ENCODE results near the gene GATM. TPM values are rescaled to one million over a fixed set of nuclear protein-coding genes. Genes with fewer than 3 reads are reported as not detected.

The GATM gene
- total RNA-seq, 1 experiment from 2014 or later: 9.5 TPM

GRCh38 chr15:45424429-45424828, 46.1 kb upstream of the GATM start:
- H3K9me3 ChIP-seq (ENCODE audit: low read depth, low read length, poor library complexity, severe bottlenecking): no peaks in the 10 kb centered on the region
- H3K4me1 ChIP-seq (ENCODE audit: insufficient read depth, low read length, poor library complexity, severe bottlenecking): no peaks in the 10 kb centered on the region
- H3K27ac ChIP-seq (ENCODE audit: low read depth, low read length, poor library complexity, severe bottlenecking): no peak overlapping the region
- TF ChIP-seq CTCF (conservative IDR thresholded peaks at IDR 0.05; ENCODE audit: low read depth, low read length): no peak
- no peak for TF ChIP-seq EZH2 (IDR thresholded peaks at IDR 0.05; ENCODE audit: borderline replicate concordance, low read depth, low read length, poor library complexity, severe bottlenecking)
- intact Hi-C loops (cut with micrococcal nuclease; ENCODE audit: unreplicated experiment): no loop called here
- no peak overlapping the region for H3K4me3 ChIP-seq (ENCODE audit: low read depth, low read length, poor library complexity, severe bottlenecking)
- DNase-seq (ENCODE audit: low spot score): no peak
- BruUV-seq (replicated peaks): no TSS peak
- H3K27me3 ChIP-seq (replicated peaks; ENCODE audit: insufficient read depth, low read depth, low read length, poor library complexity): no peaks in the 10 kb centered on the region
- CTCF ChIA-PET: no interaction called here
- POLR2A ChIA-PET (ENCODE audit: low non-redundant PET): interaction anchor here (0.6 kb wide), 1 partner anchor 25 kb away, joined by 4 read pairs; no protein-coding TSS in a partner anchor
- H3K36me3 ChIP-seq (ENCODE audit: insufficient read depth, low read length, poor library complexity, severe bottlenecking): peaks cover 28% of the 10 kb centered on the region

- Histone ChIP-seq H3K4me1 (ENCODE audit: insufficient read depth, low read length, poor library complexity, severe bottlenecking) (no peaks in the 10 kb centered on the region), H3K4me3 (ENCODE audit: low read depth, low read length, poor library complexity, severe bottlenecking) (no peak overlapping the region), H3K36me3 (ENCODE audit: insufficient read depth, low read length, poor library complexity, severe bottlenecking) (peaks cover 94% of the 10 kb centered on the region), H3K27me3 (replicated peaks; ENCODE audit: insufficient read depth, low read depth, low read length, poor library complexity) (no peaks in the 10 kb centered on the region), H3K27ac (ENCODE audit: low read depth, low read length, poor library complexity, severe bottlenecking) (no peak overlapping the region), H3K9me3 (ENCODE audit: low read depth, low read length, poor library complexity, severe bottlenecking) (no peaks in the 10 kb centered on the region)
- DNase-seq (ENCODE audit: low spot score): no peak
- ChIA-PET POLR2A (ENCODE audit: low non-redundant PET) (no interaction called here), CTCF (no interaction called here)
- TF ChIP-seq CTCF (conservative IDR thresholded peaks at IDR 0.05; ENCODE audit: low read depth, low read length) (no peak), EZH2 (IDR thresholded peaks at IDR 0.05; ENCODE audit: borderline replicate concordance, low read depth, low read length, poor library complexity, severe bottlenecking) (no peak)
- intact Hi-C loops (cut with micrococcal nuclease; ENCODE audit: unreplicated experiment): no loop called here
- no TSS peak for BruUV-seq (replicated peaks)
Observed at GRCh38 chr15:45417303-45417950, 39.1 kb upstream of the GATM start.

GRCh38 chr15:45414215-45414885, 36.0 kb upstream of the GATM start:
- Histone ChIP-seq H3K27me3 (replicated peaks; ENCODE audit: insufficient read depth, low read depth, low read length, poor library complexity) (no peaks in the 10 kb centered on the region), H3K9me3 (ENCODE audit: low read depth, low read length, poor library complexity, severe bottlenecking) (no peaks in the 10 kb centered on the region), H3K4me3 (ENCODE audit: low read depth, low read length, poor library complexity, severe bottlenecking) (no peak overlapping the region), H3K4me1 (ENCODE audit: insufficient read depth, low read length, poor library complexity, severe bottlenecking) (no peaks in the 10 kb centered on the region), H3K27ac (ENCODE audit: low read depth, low read length, poor library complexity, severe bottlenecking) (no peak overlapping the region), H3K36me3 (ENCODE audit: insufficient read depth, low read length, poor library complexity, severe bottlenecking) (peaks cover 92% of the 10 kb centered on the region)
- TF ChIP-seq CTCF (conservative IDR thresholded peaks at IDR 0.05; ENCODE audit: low read depth, low read length): no peak
- no peak for TF ChIP-seq EZH2 (IDR thresholded peaks at IDR 0.05; ENCODE audit: borderline replicate concordance, low read depth, low read length, poor library complexity, severe bottlenecking)
- CTCF ChIA-PET: no interaction called here
- POLR2A ChIA-PET (ENCODE audit: low non-redundant PET): interaction anchor here (0.6 kb wide), 1 partner anchor 9 kb away, joined by 6 read pairs; no protein-coding TSS in a partner anchor
- DNase-seq (ENCODE audit: low spot score): no peak
- BruUV-seq (replicated peaks): no TSS peak
- intact Hi-C loops (cut with micrococcal nuclease; ENCODE audit: unreplicated experiment): no loop called here
